ENCODE measurements around the gene KIF26B.
A peak's percentile ranks its signal among the peaks of the same experiment; 100 is the strongest.

Gene KIF26B

DNA sequence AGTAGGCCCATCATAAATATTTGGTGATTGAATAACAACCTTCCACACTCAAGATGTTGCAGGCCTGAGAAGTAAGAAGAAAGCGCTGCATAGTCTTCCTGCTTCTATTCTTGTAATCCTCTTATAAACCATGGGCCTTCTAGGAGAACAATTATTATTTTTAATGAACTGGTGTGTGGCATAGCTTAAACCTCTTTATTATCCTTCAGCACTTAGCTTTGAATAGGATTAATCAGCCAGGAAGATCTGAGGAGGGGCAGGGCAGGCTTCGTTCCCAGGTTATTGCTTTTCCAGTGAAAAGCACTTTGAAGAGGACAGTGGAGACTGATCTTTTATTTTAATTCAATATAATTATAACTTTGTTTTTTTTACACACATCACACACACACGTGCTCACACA, 42.3 kb downstream of the KIF26B start:
- in situ Hi-C loops (cut with HindIII; ENCODE audit: low pct_ligation_motif_present, low pct_unique_long_range_greater_than_20kb, low sequenced_read_pairs), result no loop called here

DNA sequence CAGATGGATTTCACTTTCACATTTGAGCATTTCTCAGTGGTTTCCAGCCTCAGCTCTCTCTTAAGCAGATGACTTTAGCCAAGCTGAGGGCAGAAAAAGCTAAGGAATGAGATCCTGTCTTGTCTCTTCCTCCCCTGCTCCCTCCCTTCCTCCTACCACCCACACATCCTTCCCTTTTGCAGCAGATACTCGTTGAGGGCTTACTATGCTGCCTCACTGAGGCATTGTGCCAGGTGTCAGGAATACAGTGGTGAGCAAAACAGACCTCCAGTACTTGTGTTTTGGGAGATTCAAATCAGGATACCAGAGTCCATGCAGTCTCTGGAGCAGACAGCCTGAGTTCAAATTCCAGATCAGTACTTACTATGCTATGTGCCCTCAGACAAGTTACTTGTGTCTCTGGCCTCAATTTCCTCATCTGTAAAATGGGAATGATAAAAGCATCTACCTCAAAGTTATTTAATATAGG, 43.2 kb downstream of the KIF26B start:
- in situ Hi-C loops (cut with HindIII; ENCODE audit: low pct_ligation_motif_present, low pct_unique_long_range_greater_than_20kb, low sequenced_read_pairs), result no loop called here
- peak; percentile 4 for DNase-seq

More for the DNA sequence above, 42.3 kb downstream of the KIF26B start:
- DNase-seq, result no peak

- DNase-seq, result no peak
- in situ Hi-C loops (cut with HindIII; ENCODE audit: low pct_ligation_motif_present, low pct_unique_long_range_greater_than_20kb, low sequenced_read_pairs), result no loop called here
Measured at GRCh38 chr1:245198748-245199516, 44.1 kb downstream of the KIF26B start.

- no peak for DNase-seq
- in situ Hi-C loops (cut with HindIII; ENCODE audit: low pct_ligation_motif_present, low pct_unique_long_range_greater_than_20kb, low sequenced_read_pairs), result no loop called here
Measured at GRCh38 chr1:245200146-245200545, 45.4 kb downstream of the KIF26B start.

GRCh38 chr1:245201201-245201600, 46.4 kb downstream of the KIF26B start:
- no peak for DNase-seq
- in situ Hi-C loops (cut with HindIII; ENCODE audit: low pct_ligation_motif_present, low pct_unique_long_range_greater_than_20kb, low sequenced_read_pairs), result no loop called here

- DNase-seq, result no peak
- in situ Hi-C loops (cut with HindIII; ENCODE audit: low pct_ligation_motif_present, low pct_unique_long_range_greater_than_20kb, low sequenced_read_pairs), result no loop called here
Measured at GRCh38 chr1:245201827-245202226, 47.0 kb downstream of the KIF26B start.

DNA sequence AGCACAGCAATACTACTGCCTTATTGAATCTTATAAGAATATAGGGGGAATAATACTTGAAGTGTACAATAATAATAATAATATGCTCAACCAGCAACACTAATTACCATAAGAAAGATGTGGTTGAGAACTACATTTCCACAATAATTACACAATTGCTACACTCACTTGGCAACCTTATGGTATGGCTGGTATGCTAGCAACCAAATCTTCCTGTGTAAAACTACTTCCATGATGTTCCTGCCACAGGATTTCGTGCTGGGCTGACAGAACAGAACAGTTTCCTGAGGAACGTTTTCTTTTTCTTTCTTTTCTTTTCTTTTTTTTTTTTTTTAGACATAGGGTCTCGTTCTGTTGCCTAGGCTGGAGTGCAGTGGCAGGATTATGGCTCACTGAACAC, 50.6 kb downstream of the KIF26B start:
- in situ Hi-C loops (cut with HindIII; ENCODE audit: low pct_ligation_motif_present, low pct_unique_long_range_greater_than_20kb, low sequenced_read_pairs), result no loop called here
- no peak for DNase-seq

- in situ Hi-C loops (cut with HindIII; ENCODE audit: low pct_ligation_motif_present, low pct_unique_long_range_greater_than_20kb, low sequenced_read_pairs), result no loop called here
- no peak for DNase-seq
Measured at GRCh38 chr1:245205864-245206263, 51.1 kb downstream of the KIF26B start.

GRCh38 chr1:245207056-245207638, 52.4 kb downstream of the KIF26B start:
- in situ Hi-C loops (cut with HindIII; ENCODE audit: low pct_ligation_motif_present, low pct_unique_long_range_greater_than_20kb, low sequenced_read_pairs), result no loop called here
- DNase-seq, result peak; percentile 6

GRCh38 chr1:245207801-245208200, 53.0 kb downstream of the KIF26B start:
- in situ Hi-C loops (cut with HindIII; ENCODE audit: low pct_ligation_motif_present, low pct_unique_long_range_greater_than_20kb, low sequenced_read_pairs), result no loop called here
- DNase-seq, result no peak

DNA sequence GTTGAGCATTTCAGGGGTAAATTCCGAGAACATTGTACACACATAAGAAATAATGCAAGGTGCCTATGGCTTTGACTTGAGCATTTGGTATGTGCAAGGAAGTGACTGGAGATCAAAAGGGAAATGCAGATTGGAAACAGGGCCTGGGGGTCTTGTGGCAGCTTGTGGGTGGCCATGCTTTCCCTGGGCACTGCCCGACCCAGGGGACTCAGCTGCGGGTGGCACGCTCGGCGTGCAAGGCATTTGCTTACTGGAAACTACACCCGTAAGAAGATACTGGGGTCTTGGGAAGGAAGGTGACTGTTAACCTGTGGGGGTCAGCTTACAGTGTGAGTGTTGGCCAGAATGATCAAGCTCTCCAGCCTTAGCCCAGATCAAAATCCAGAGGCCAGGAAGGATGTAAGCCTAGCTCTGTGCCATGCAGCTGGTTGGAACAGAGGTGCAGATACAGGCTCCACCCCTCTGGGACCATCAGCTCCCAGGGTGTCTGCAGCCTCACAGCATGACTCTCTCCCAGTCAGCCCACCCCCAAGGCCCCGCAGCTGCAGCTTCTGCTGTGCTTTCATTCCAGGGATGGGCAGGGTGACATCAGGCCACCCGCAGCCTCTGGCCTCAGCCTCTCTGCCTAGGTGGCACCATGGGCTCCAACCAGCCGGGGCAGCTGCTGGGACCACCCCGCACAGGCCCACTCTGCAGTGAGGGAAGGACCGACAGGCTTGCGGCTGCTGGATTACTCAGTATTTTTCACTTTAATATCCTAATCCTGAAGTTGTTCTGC, 55.1 kb downstream of the KIF26B start:
- in situ Hi-C loops (cut with HindIII; ENCODE audit: low pct_ligation_motif_present, low pct_unique_long_range_greater_than_20kb, low sequenced_read_pairs), result no loop called here

DNA sequence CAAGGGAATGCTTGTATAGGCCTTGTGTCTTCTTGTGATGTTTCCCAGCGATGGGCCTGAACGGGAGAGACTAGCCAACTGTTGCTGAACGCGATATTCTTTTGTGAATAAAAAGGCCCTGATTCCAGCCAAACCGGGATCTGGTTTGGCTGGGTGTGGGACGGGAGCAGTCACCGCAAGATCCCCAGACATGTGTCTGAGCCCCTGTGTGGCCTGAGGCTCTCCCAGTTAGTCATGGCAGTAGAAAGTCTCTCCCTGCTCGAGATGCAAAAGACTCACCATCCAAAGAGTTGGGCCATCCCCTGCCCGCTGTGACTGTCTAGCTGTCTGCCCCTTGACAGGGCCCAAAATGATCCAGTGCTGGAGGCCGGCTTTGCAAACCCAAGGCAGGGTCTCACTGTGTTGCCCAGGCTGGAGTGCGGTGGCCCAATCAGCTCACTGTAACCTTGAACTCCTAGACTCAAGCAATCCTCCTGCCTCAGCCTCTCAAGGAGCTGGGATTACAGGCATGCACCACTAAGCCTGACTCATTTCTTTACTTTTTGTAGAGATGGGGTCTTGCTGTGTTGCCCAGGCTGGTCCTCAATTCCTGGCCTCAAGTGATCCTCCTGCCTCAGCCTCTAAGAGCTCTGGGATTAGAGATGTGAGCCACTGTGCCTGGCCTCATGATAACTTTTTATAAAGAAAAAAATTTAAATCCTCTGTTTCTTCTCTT, 56.4 kb downstream of the KIF26B start:
- no peak for DNase-seq
- in situ Hi-C loops (cut with HindIII; ENCODE audit: low pct_ligation_motif_present, low pct_unique_long_range_greater_than_20kb, low sequenced_read_pairs), result no loop called here

More for the DNA sequence above, 55.1 kb downstream of the KIF26B start:
- DNase-seq, result no peak

DNA sequence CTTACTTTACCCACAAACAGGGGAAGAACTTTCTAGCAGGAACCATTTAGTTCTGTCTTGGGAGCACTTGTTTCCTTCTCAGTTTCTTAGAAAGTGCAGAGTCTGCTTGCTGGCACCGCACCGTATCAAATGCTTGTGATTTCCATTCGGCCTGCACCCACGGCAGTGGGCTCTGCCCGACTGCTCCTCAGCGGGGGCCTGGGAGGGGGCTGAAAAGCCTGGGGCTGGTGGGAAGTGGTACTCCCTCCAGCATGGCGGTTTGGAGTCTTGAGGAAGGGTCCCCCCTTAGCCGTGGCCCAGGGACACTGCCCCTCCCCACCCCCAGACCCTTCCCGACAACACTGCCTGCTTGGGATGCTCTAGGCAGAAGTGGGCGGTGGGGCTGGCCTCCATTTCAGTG, 57.0 kb downstream of the KIF26B start:
- in situ Hi-C loops (cut with HindIII; ENCODE audit: low pct_ligation_motif_present, low pct_unique_long_range_greater_than_20kb, low sequenced_read_pairs), result no loop called here
- no peak for DNase-seq

DNA sequence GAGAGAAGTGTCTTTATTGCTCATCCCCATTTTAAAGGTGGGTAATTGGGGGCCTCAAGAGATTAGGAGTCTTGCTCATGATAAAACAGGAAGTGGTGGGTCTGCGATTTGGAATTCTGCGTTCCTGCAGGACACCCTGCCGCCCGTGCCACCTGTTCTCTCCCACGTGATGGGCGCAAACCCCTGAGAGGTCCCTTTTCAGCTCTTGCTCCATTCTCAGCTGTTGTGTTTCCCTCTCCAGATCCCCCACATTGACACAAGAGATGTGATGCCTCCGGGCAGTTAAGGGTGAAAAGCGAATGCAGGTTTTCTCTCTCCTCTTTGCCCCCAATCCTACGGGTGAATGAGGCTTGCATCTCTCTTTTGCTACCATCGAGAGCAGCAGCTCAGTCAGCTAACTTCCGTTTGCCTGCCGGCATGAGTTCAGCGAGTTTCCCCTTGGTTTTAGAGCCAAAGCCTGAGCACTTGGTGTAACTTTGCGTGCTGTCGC, 57.5 kb downstream of the KIF26B start:
- in situ Hi-C loops (cut with HindIII; ENCODE audit: low pct_ligation_motif_present, low pct_unique_long_range_greater_than_20kb, low sequenced_read_pairs), result no loop called here
- DNase-seq, result no peak

DNA sequence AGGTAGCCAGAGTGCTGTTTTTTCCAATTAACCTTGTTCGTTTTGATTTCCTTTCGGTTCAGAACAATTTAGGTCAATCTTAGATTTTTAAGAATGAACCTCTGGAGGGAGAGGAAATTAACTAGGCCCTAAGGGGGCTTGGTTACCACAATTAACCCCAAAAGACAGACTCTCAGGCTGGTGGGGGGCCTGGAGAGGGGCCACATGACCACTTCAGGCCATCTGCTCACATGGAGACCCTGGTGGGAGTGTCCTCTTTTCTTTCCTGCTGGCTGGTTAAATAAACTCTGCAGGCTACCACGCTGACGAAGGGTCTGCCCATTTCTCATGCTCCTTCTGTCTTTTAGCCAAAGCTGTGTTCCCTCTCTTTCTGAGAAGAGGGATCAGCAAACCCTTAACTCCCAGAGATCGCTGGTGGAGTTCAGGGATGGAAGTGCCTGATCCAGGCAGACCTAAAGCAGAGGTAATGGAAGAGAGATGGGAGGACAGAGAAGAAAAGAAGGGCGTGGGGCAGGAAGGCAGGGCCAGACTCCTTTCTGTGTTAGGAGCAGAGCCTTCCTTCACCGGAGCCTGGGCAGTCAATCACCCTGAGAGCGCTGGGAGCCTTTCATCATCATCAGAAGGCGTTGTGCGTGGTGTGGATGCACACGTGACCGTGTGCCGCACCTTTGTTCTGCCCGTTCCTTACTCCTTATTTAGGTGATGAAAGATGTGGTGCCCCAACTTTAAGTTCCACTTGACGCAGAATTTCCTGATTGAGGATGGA, 58.5 kb downstream of the KIF26B start:
- in situ Hi-C loops (cut with HindIII; ENCODE audit: low pct_ligation_motif_present, low pct_unique_long_range_greater_than_20kb, low sequenced_read_pairs), result no loop called here
- DNase-seq, result no peak

DNA sequence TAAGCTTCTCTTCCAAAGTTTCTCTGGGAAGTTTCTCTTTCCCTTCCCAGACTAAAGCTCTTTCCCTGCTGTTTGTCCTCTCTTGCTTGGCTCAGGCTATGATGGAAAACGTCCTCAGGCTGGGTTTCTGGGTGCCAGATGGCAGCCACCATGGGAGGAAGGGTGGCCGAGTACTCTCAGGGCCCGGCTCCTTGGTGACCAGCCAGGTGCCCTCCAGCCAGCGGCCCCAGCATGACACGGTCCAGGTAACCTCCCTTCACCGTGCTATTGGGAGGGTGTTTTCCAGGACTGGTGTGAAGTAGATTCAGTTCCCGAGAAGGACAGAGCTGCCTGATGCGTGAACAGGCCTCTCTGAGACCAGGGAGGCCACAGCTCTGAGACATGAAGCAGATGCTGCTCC, 60.3 kb downstream of the KIF26B start:
- in situ Hi-C loops (cut with HindIII; ENCODE audit: low pct_ligation_motif_present, low pct_unique_long_range_greater_than_20kb, low sequenced_read_pairs), result no loop called here
- DNase-seq, result no peak

DNA sequence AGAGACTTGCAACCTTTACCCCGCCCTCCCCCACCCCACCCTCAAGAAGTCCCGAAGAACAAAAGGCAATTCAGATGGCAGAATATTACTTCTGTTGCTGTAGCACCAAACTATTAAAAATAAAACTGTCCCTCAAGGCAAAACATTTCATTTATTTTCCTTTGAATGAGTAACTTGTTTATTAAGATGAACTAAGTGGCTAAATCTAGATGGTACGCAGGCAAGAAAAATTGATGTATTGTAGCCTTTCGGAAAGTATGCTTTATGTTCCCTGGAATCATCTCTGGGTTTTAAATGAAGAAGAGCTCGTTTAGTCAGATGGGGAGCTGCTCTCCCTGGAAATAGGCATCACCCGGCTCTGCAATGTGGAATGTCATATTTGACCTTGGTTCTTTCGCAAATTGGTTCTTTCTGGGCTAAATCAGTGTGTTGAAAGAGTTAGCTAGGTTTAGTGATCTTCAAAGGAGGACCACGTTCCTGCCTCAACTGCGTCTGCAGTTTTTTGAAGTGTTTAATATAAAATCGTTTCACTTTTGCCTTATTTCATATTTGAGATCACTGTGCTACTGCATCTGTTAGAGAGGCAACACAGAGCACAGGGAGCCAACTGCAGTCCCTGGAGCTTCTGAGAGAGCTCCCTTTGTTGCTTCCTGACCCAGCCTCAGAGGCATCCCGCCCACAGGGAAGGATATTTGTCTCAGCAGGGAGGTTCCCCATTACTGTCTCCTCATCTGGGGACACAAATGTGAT, 61.8 kb downstream of the KIF26B start:
- in situ Hi-C loops (cut with HindIII; ENCODE audit: low pct_ligation_motif_present, low pct_unique_long_range_greater_than_20kb, low sequenced_read_pairs), result no loop called here
- DNase-seq, result no peak
